ENCODE data around the gene CSMD2.

CSMD2 gene

GRCh38 chr1:34156739-34157138 is 8.3 kb downstream of the CSMD2 start:
- Histone ChIP-seq H3K4me1 (ENCODE audit: control insufficient read depth in 1 of 2, insufficient read depth in 2 of 2, low read length in 2 of 2) (no peaks in the 10 kb centered on the region), H3K4me3 (ENCODE audit: low read depth in 1 of 2, low read length in 2 of 2) (no peak overlapping the region), H3K27me3 (ENCODE audit: control insufficient read depth in 1 of 2, insufficient read depth in 2 of 2, low read length in 2 of 2) (peaks cover 0 to 10% of the 10 kb centered on the region in 2 donors), H3K9me3 (ENCODE audit: control insufficient read depth in 1 of 2, low read length in 2 of 2) (no peaks in the 10 kb centered on the region), H3K27ac (ENCODE audit: low read depth, low read length) (no peak overlapping the region), H3K36me3 (ENCODE audit: control insufficient read depth in 1 of 2, insufficient read depth in 2 of 2, low read length in 2 of 2) (no peaks in the 10 kb centered on the region), H3K9ac (ENCODE audit: low read depth in 1 of 2, low read length in 2 of 2) (no peak overlapping the region)

DNA sequence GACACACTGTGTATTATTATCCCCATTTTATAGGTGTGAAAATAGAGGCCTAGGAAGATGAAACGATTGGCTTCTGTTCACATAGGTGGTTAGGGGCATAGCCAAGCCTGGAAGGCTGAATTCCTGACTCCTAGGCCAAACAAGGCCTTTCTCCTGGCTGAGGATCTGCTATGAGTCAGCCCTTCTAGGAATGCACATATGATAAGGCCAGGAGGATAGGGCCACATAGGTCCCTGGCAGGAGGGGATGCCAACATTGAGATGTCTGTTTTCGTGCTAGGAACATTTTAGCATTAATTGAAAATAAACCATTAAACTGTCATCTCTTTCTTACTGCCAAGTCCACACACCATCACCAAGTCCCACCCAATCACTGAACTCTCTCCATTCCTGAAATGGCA is 9.2 kb downstream of the CSMD2 start:
- Histone ChIP-seq H3K36me3 (ENCODE audit: control insufficient read depth in 1 of 2, insufficient read depth in 2 of 2, low read length in 2 of 2) (no peaks in the 10 kb centered on the region), H3K4me3 (ENCODE audit: low read depth in 1 of 2, low read length in 2 of 2) (no peak overlapping the region), H3K4me1 (ENCODE audit: control insufficient read depth in 1 of 2, insufficient read depth in 2 of 2, low read length in 2 of 2) (no peaks in the 10 kb centered on the region), H3K9me3 (ENCODE audit: control insufficient read depth in 1 of 2, low read length in 2 of 2) (no peaks in the 10 kb centered on the region), H3K9ac (ENCODE audit: low read depth in 1 of 2, low read length in 2 of 2) (no peak overlapping the region), H3K27me3 (ENCODE audit: control insufficient read depth in 1 of 2, insufficient read depth in 2 of 2, low read length in 2 of 2) (peaks cover 0 to 1% of the 10 kb centered on the region in 2 donors), H3K27ac (ENCODE audit: low read depth, low read length) (no peak overlapping the region)

DNA sequence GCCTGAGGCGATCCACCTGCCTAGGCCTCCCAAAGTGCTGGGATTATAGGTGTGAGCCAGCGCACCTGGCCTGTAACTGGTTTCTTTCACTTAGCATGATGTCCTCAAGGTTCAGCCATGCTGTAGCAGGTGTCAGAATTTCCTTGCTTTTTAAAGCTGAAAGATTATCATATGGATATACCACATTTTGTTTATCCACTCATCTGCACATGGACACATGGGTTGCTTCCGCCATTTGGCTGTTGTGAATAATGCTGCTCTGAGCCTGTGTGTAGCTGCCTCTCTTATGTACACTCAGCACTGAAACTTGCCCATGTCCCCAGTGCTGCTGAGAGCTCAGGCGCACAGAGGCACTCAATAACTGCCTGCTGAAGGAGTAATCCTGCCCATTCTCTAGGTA is 11.8 kb downstream of the CSMD2 start:
- no peaks in the 10 kb centered on the region for H3K9me3 ChIP-seq (ENCODE audit: control insufficient read depth in 1 of 2, low read length in 2 of 2)
- H3K27me3 ChIP-seq (ENCODE audit: control insufficient read depth in 1 of 2, insufficient read depth in 2 of 2, low read length in 2 of 2): no peaks in the 10 kb centered on the region
- H3K9ac ChIP-seq (ENCODE audit: low read depth in 1 of 2, low read length in 2 of 2): no peak overlapping the region
- no peak overlapping the region for H3K4me3 ChIP-seq (ENCODE audit: low read depth in 1 of 2, low read length in 2 of 2)
- H3K4me1 ChIP-seq (ENCODE audit: control insufficient read depth in 1 of 2, insufficient read depth in 2 of 2, low read length in 2 of 2): no peaks in the 10 kb centered on the region
- H3K27ac ChIP-seq (ENCODE audit: low read depth, low read length): no peak overlapping the region
- H3K36me3 ChIP-seq (ENCODE audit: control insufficient read depth in 1 of 2, insufficient read depth in 2 of 2, low read length in 2 of 2): no peaks in the 10 kb centered on the region

DNA sequence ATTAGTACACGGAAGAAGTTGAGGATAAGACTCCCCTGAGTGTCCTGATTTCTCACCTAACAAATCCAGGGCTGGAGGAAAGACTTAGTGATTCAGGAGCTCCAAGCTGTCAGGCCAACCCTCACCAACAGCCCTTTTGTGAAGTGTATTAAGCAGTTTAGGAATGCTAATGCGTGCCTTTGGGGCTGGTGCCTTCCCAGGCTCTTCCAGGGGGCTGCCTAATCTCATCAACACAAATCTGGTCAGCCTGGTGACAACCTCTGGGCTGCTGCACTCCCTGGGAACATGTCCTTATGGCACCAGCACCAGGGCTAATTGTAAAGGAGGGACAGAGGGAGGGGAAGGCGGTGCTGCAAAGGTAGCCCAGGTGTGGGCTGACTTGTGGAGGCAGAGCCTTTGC is 15.5 kb downstream of the CSMD2 start:
- Histone ChIP-seq H3K27me3 (ENCODE audit: control insufficient read depth in 1 of 2, insufficient read depth in 2 of 2, low read length in 2 of 2) (peaks cover 0 to 5% of the 10 kb centered on the region in 2 donors), H3K4me1 (ENCODE audit: control insufficient read depth in 1 of 2, insufficient read depth in 2 of 2, low read length in 2 of 2) (no peaks in the 10 kb centered on the region), H3K4me3 (ENCODE audit: low read depth in 1 of 2, low read length in 2 of 2) (no peak overlapping the region), H3K27ac (ENCODE audit: low read depth, low read length) (no peak overlapping the region), H3K9ac (ENCODE audit: low read depth in 1 of 2, low read length in 2 of 2) (no peak overlapping the region), H3K9me3 (ENCODE audit: control insufficient read depth in 1 of 2, low read length in 2 of 2) (no peaks in the 10 kb centered on the region), H3K36me3 (ENCODE audit: control insufficient read depth in 1 of 2, insufficient read depth in 2 of 2, low read length in 2 of 2) (no peaks in the 10 kb centered on the region)

GRCh38 chr1:34147301-34147700 is 17.7 kb downstream of the CSMD2 start:
- H3K36me3 ChIP-seq (ENCODE audit: control insufficient read depth in 1 of 2, insufficient read depth in 2 of 2, low read length in 2 of 2): no peaks in the 10 kb centered on the region
- H3K9me3 ChIP-seq (ENCODE audit: control insufficient read depth in 1 of 2, low read length in 2 of 2): no peaks in the 10 kb centered on the region
- H3K4me3 ChIP-seq (ENCODE audit: low read depth in 1 of 2, low read length in 2 of 2): no peak overlapping the region
- H3K9ac ChIP-seq (ENCODE audit: low read depth in 1 of 2, low read length in 2 of 2): no peak overlapping the region
- peaks cover 3 to 5% of the 10 kb centered on the region in 2 donors for H3K27me3 ChIP-seq (ENCODE audit: control insufficient read depth in 1 of 2, insufficient read depth in 2 of 2, low read length in 2 of 2)
- no peak overlapping the region for H3K27ac ChIP-seq (ENCODE audit: low read depth, low read length)
- H3K4me1 ChIP-seq (ENCODE audit: control insufficient read depth in 1 of 2, insufficient read depth in 2 of 2, low read length in 2 of 2): no peaks in the 10 kb centered on the region

GRCh38 chr1:34144766-34145165 is 20.3 kb downstream of the CSMD2 start:
- Histone ChIP-seq H3K27ac (ENCODE audit: low read depth, low read length) (no peak overlapping the region), H3K9me3 (ENCODE audit: control insufficient read depth in 1 of 2, low read length in 2 of 2) (no peaks in the 10 kb centered on the region), H3K36me3 (ENCODE audit: control insufficient read depth in 1 of 2, insufficient read depth in 2 of 2, low read length in 2 of 2) (no peaks in the 10 kb centered on the region), H3K27me3 (ENCODE audit: control insufficient read depth in 1 of 2, insufficient read depth in 2 of 2, low read length in 2 of 2) (peaks cover 3 to 5% of the 10 kb centered on the region in 2 donors), H3K4me3 (ENCODE audit: low read depth in 1 of 2, low read length in 2 of 2) (no peak overlapping the region), H3K9ac (ENCODE audit: low read depth in 1 of 2, low read length in 2 of 2) (no peak overlapping the region), H3K4me1 (ENCODE audit: control insufficient read depth in 1 of 2, insufficient read depth in 2 of 2, low read length in 2 of 2) (no peaks in the 10 kb centered on the region)

GRCh38 chr1:34143975-34144374 is 21.1 kb downstream of the CSMD2 start:
- peaks cover 3 to 5% of the 10 kb centered on the region in 2 donors for H3K27me3 ChIP-seq (ENCODE audit: control insufficient read depth in 1 of 2, insufficient read depth in 2 of 2, low read length in 2 of 2)
- no peaks in the 10 kb centered on the region for H3K36me3 ChIP-seq (ENCODE audit: control insufficient read depth in 1 of 2, insufficient read depth in 2 of 2, low read length in 2 of 2)
- H3K4me3 ChIP-seq (ENCODE audit: low read depth in 1 of 2, low read length in 2 of 2): no peak overlapping the region
- H3K4me1 ChIP-seq (ENCODE audit: control insufficient read depth in 1 of 2, insufficient read depth in 2 of 2, low read length in 2 of 2): no peaks in the 10 kb centered on the region
- no peaks in the 10 kb centered on the region for H3K9me3 ChIP-seq (ENCODE audit: control insufficient read depth in 1 of 2, low read length in 2 of 2)
- H3K9ac ChIP-seq (ENCODE audit: low read depth in 1 of 2, low read length in 2 of 2): no peak overlapping the region
- no peak overlapping the region for H3K27ac ChIP-seq (ENCODE audit: low read depth, low read length)

DNA sequence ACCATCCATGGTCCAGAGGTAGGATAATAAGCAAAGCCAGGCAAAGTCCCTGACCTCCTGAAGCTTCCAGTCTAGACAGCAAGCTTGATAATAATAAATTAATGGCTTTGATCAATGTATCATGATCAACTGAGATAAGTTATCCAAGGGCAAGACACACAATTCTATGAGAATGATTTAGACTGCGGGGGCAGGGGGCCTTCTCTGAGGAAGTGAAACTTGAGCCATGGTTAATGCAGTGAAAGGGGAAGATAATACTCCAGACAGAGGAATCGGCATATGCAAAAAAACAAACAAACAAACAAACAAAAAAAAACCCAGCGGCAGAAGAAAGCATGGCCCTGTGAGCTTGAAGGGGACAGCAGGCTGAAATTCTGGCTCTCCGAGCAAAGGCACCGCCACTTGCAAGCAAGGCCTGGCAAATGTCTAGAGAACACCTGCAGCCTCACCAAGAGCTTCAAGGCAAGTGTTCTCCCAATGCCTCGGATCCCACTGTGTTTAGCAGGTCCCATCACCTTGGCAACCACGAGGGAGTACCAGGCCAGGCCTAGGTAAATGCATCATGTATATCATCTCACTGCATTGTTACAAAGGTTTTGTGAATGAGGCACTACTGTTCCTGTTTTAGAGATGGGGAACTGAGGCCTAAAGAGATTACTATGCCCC is 24.9 kb downstream of the CSMD2 start:
- Histone ChIP-seq H3K4me1 (ENCODE audit: control insufficient read depth in 1 of 2, insufficient read depth in 2 of 2, low read length in 2 of 2) (no peaks in the 10 kb centered on the region), H3K27ac (ENCODE audit: low read depth, low read length) (no peak overlapping the region), H3K9me3 (ENCODE audit: control insufficient read depth in 1 of 2, low read length in 2 of 2) (no peaks in the 10 kb centered on the region), H3K4me3 (ENCODE audit: low read depth in 1 of 2, low read length in 2 of 2) (no peak overlapping the region), H3K27me3 (ENCODE audit: control insufficient read depth in 1 of 2, insufficient read depth in 2 of 2, low read length in 2 of 2) (peaks cover 0 to 3% of the 10 kb centered on the region in 2 donors), H3K9ac (ENCODE audit: low read depth in 1 of 2, low read length in 2 of 2) (no peak overlapping the region), H3K36me3 (ENCODE audit: control insufficient read depth in 1 of 2, insufficient read depth in 2 of 2, low read length in 2 of 2) (no peaks in the 10 kb centered on the region)

GRCh38 chr1:34137411-34137810 is 27.6 kb downstream of the CSMD2 start:
- Histone ChIP-seq H3K9ac (ENCODE audit: low read depth in 1 of 2, low read length in 2 of 2) (no peak overlapping the region), H3K9me3 (ENCODE audit: control insufficient read depth in 1 of 2, low read length in 2 of 2) (no peaks in the 10 kb centered on the region), H3K27ac (ENCODE audit: low read depth, low read length) (no peak overlapping the region), H3K27me3 (ENCODE audit: control insufficient read depth in 1 of 2, insufficient read depth in 2 of 2, low read length in 2 of 2) (no peaks in the 10 kb centered on the region), H3K4me3 (ENCODE audit: low read depth in 1 of 2, low read length in 2 of 2) (no peak overlapping the region), H3K36me3 (ENCODE audit: control insufficient read depth in 1 of 2, insufficient read depth in 2 of 2, low read length in 2 of 2) (no peaks in the 10 kb centered on the region), H3K4me1 (ENCODE audit: control insufficient read depth in 1 of 2, insufficient read depth in 2 of 2, low read length in 2 of 2) (no peaks in the 10 kb centered on the region)

DNA sequence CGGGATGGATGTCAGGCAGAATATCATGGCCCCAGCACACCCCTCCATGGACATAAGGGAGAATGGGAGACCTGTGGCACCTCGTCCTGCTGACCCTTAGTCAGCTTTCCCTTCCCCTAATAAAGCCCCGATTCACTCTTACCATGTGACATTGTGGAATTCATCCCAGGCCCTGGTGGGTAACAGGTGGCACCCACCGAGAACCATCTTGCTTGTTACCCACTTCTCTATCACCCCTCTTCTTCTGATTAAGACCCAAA is 32.9 kb downstream of the CSMD2 start:
- Histone ChIP-seq H3K27ac (ENCODE audit: low read depth, low read length) (no peak overlapping the region), H3K36me3 (ENCODE audit: control insufficient read depth in 1 of 2, insufficient read depth in 2 of 2, low read length in 2 of 2) (no peaks in the 10 kb centered on the region)

More for the DNA sequence above, 32.9 kb downstream of the CSMD2 start:
- Histone ChIP-seq H3K4me1 (ENCODE audit: control insufficient read depth in 1 of 2, insufficient read depth in 2 of 2, low read length in 2 of 2) (no peaks in the 10 kb centered on the region), H3K9ac (ENCODE audit: low read depth in 1 of 2, low read length in 2 of 2) (no peak overlapping the region), H3K9me3 (ENCODE audit: control insufficient read depth in 1 of 2, low read length in 2 of 2) (no peaks in the 10 kb centered on the region), H3K4me3 (ENCODE audit: low read depth in 1 of 2, low read length in 2 of 2) (no peak overlapping the region), H3K27me3 (ENCODE audit: control insufficient read depth in 1 of 2, insufficient read depth in 2 of 2, low read length in 2 of 2) (no peaks in the 10 kb centered on the region)

Data from duodenal mucosa (tissue), 2 donors.